CD14-positive monocyte (primary cell): ENCODE data around the gene CDH13. TPM values are rescaled to one million over a fixed set of nuclear protein-coding genes. Genes with fewer than 3 reads are reported as not detected.

Experiments
- DNase-seq, 3 donors: peaks; one replicate each; pipeline ENCODE4 v3.0.0-alpha.2; 2011 to 2022
- H2AFZ ChIP-seq: 2 replicates; pipeline ENCODE4 v1.6.0; 2012; ENCODE audit warnings: mild to moderate bottlenecking, low read depth, low read length, inconsistent platforms; ENCODE audit not compliant: insufficient read depth, poor library complexity, severe bottlenecking
- H3K27ac ChIP-seq, 2 donors: 1 replicate in 1 of 2; 2 replicates in 1 of 2; pipeline ENCODE4 v1.5.1; 2012 to 2013; ENCODE audit warnings: low read length in 2 of 2, control low read depth in 1 of 2, inconsistent platforms in 1 of 2, low read depth in 1 of 2, mild to moderate bottlenecking in 1 of 2
- H3K27me3 ChIP-seq, 2 donors: one replicate each; pipeline versions ENCODE4 v1.6.0 to v1.6.1; 2011 to 2013; ENCODE audit warnings: low read length in 2 of 2; ENCODE audit not compliant: control insufficient read depth in 2 of 2, insufficient read depth in 2 of 2
- H3K36me3 ChIP-seq, 2 donors: replicated peaks in 1 of 2; 1 replicate in 1 of 2; 2 replicates in 1 of 2; pipeline versions ENCODE4 v1.5.1 to v1.6.1; 2012 to 2013; ENCODE audit warnings: low read length in 2 of 2, control low read depth in 1 of 2, inconsistent platforms in 1 of 2, mild to moderate bottlenecking in 1 of 2; ENCODE audit not compliant: insufficient read depth in 2 of 2, control insufficient read depth in 1 of 2
- H3K4me1 ChIP-seq, 2 donors: 1 replicate in 1 of 2; 2 replicates in 1 of 2; pipeline versions ENCODE4 v1.5.1 to v1.6.1; 2012 to 2013; ENCODE audit warnings: low read length in 2 of 2, control low read depth in 1 of 2, inconsistent platforms in 1 of 2, mild to moderate bottlenecking in 1 of 2, moderate library complexity in 1 of 2; ENCODE audit not compliant: insufficient read depth in 2 of 2, control insufficient read depth in 1 of 2
- H3K4me2 ChIP-seq: replicated peaks from 2 replicates; pipeline ENCODE3; 2012; ENCODE audit warnings: low read length, moderate library complexity, mild to moderate bottlenecking; ENCODE audit not compliant: poor library complexity, severe bottlenecking; ENCODE audit errors: extremely low read depth
- H3K4me3 ChIP-seq, 3 experiments: fragments of 200-600 bp in 1 of 3; sonication (generic) in 1 of 3; replicated peaks in 1 of 3; 1 replicate in 2 of 3; 2 replicates in 1 of 3; pipeline ENCODE4 v1.5.1; 2011 to 2013; ENCODE audit warnings: low read length in 3 of 3, mild to moderate bottlenecking in 3 of 3, control low read depth in 2 of 3, low read depth in 2 of 3, inconsistent platforms in 1 of 3, moderate library complexity in 1 of 3
- H3K79me2 ChIP-seq: 2 replicates; pipeline ENCODE4 v1.6.0; 2012; ENCODE audit warnings: mild to moderate bottlenecking, control low read depth, inconsistent platforms, low read length, moderate library complexity; ENCODE audit not compliant: insufficient read depth
- H3K9ac ChIP-seq: 2 replicates; pipeline ENCODE4 v1.6.0; 2017; ENCODE audit warnings: low read length, mild to moderate bottlenecking; ENCODE audit not compliant: insufficient read depth, poor library complexity, severe bottlenecking
- H3K9me3 ChIP-seq, 2 donors: replicated peaks in 1 of 2; 1 replicate in 1 of 2; 2 replicates in 1 of 2; pipeline versions ENCODE4 v1.5.1 to v1.6.1; 2012 to 2013; ENCODE audit warnings: low read length in 2 of 2, control low read depth in 1 of 2; ENCODE audit not compliant: control insufficient read depth in 1 of 2, insufficient read depth in 1 of 2
- H4K20me1 ChIP-seq: 2 replicates; pipeline ENCODE4 v1.6.0; 2012; ENCODE audit warnings: mild to moderate bottlenecking, low read length, control low read depth, moderate library complexity; ENCODE audit not compliant: insufficient read depth
- H3K27ac Mint-ChIP-seq, 7 donors: one replicate each; pipeline ENCODE4 v1.8.0; 2020; ENCODE audit warnings: mild to moderate bottlenecking in 7 of 7, mixed read lengths in 7 of 7, moderate library complexity in 6 of 7, inconsistent platforms in 2 of 7
- H3K27me3 Mint-ChIP-seq, 3 donors: one replicate each; pipeline ENCODE4 v1.8.0; 2021 to 2022; ENCODE audit warnings: low read depth in 3 of 3, mild to moderate bottlenecking in 3 of 3, mixed read lengths in 3 of 3, moderate library complexity in 3 of 3, inconsistent platforms in 1 of 3
- H3K36me3 Mint-ChIP-seq, 2 donors: one replicate each; pipeline ENCODE4 v1.8.0; 2020; ENCODE audit warnings: mixed read lengths in 2 of 2, inconsistent platforms in 1 of 2, mild to moderate bottlenecking in 1 of 2
- H3K4me1 Mint-ChIP-seq: one replicate; pipeline ENCODE4 v1.8.0; 2020; ENCODE audit warnings: mild to moderate bottlenecking, mixed read lengths
- H3K4me3 Mint-ChIP-seq, 2 donors: one replicate each; pipeline ENCODE4 v1.8.0; 2020; ENCODE audit warnings: mild to moderate bottlenecking in 2 of 2, mixed read lengths in 2 of 2, moderate library complexity in 1 of 2
- H3K9me3 Mint-ChIP-seq, 7 donors: one replicate each; pipeline ENCODE4 v1.8.0; 2020 to 2022; ENCODE audit warnings: mixed read lengths in 7 of 7, mild to moderate bottlenecking in 6 of 7, moderate library complexity in 6 of 7, inconsistent platforms in 2 of 7
- WGBS: methylation state at CpG from one replicate; pipeline ENCODE4 v1.1.5; 2013; ENCODE audit warnings: missing lambda C conversion rate; ENCODE audit not compliant: insufficient coverage; 5-methylcytosine and 5-hydroxymethylcytosine counted together
- intact Hi-C, 2 donors: fragments of 100-400 bp; cut with micrococcal nuclease; formaldehyde crosslinking; loops; one replicate each; pipeline versions ENCODE4 v1.15.0 to v1.15.1; 2023
- polyA plus RNA-seq, 3 donors: library from polyadenylated mRNA; depleted of rRNA in 1 of 3; unstranded in 2 of 3; stranded (reverse) in 1 of 3; fragments of 300-500 nt in 2 of 3; fragments of >200 nt in 1 of 3; fragmentation: Illumina TruSeq in 2 of 3; gene quantifications; 1 replicate in 2 of 3; 2 replicates in 1 of 3; pipeline ENCODE4 v1.2.3, GENCODE V29; 2012 to 2021
- TF ChIP-seq, protein P1 (sequence below): fragments of 200-600 bp; IDR thresholded peaks from one replicate; pipeline ENCODE4 v1.8.0; 2022; ENCODE audit warnings: antibody characterized with exemption, mild to moderate bottlenecking

The CDH13 gene
- polyA plus RNA-seq, 3 donors = 0.13 to 0.19 TPM; not detected in 1

DNA sequence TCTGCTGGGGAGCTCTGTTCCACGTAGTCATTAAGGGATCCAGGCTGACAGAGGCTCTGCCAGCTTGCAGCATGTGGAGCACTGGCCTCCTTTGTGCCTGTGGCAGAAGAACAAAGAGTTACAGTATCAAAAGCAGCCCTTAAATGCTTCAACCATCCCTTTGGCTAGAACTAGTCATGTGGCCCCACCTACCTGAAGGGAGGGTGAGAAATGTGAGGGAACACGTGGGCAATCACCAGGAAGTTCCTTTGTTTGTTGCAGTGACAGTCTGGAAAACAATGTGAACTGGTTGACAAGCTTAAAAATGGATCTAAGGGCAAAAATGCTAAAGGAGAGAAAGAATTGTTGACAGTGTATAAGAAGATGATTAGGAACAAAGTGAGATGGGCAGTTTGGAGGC is 890.6 kb downstream of the CDH13 start:
- no peak for DNase-seq
- Mint-ChIP-seq H3K4me3 (no peak overlapping the region), H3K4me1 (no peaks in the 10 kb centered on the region), H3K9me3 (peaks cover 3 to 15% (median 8%) of the 10 kb centered on the region in 7 donors), H3K36me3 (no peaks in the 10 kb centered on the region), H3K27ac (no peak overlapping the region), H3K27me3 (peaks cover 0 to 2% (median 2%) of the 10 kb centered on the region in 3 donors)
- TF ChIP-seq, protein P1, sequence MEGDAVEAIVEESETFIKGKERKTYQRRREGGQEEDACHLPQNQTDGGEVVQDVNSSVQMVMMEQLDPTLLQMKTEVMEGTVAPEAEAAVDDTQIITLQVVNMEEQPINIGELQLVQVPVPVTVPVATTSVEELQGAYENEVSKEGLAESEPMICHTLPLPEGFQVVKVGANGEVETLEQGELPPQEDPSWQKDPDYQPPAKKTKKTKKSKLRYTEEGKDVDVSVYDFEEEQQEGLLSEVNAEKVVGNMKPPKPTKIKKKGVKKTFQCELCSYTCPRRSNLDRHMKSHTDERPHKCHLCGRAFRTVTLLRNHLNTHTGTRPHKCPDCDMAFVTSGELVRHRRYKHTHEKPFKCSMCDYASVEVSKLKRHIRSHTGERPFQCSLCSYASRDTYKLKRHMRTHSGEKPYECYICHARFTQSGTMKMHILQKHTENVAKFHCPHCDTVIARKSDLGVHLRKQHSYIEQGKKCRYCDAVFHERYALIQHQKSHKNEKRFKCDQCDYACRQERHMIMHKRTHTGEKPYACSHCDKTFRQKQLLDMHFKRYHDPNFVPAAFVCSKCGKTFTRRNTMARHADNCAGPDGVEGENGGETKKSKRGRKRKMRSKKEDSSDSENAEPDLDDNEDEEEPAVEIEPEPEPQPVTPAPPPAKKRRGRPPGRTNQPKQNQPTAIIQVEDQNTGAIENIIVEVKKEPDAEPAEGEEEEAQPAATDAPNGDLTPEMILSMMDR = no peak
- WGBS = 40% methylated on average over 2 of the region's 2 CpGs
- no peak overlapping the region for H3K27ac ChIP-seq
- H3K9me3 ChIP-seq = no peaks in the 10 kb centered on the region
- no peak overlapping the region for H3K4me2 ChIP-seq
- no peaks in the 10 kb centered on the region for H3K4me1 ChIP-seq
- H2AFZ ChIP-seq = no peak overlapping the region
- no peaks in the 10 kb centered on the region for H3K79me2 ChIP-seq
- H3K9ac ChIP-seq = no peak overlapping the region
- no peak overlapping the region for H3K4me3 ChIP-seq
- H4K20me1 ChIP-seq = no peaks in the 10 kb centered on the region
- intact Hi-C loops = no loop called here
- no peaks in the 10 kb centered on the region for H3K36me3 ChIP-seq
- H3K27me3 ChIP-seq = no peaks in the 10 kb centered on the region

DNA sequence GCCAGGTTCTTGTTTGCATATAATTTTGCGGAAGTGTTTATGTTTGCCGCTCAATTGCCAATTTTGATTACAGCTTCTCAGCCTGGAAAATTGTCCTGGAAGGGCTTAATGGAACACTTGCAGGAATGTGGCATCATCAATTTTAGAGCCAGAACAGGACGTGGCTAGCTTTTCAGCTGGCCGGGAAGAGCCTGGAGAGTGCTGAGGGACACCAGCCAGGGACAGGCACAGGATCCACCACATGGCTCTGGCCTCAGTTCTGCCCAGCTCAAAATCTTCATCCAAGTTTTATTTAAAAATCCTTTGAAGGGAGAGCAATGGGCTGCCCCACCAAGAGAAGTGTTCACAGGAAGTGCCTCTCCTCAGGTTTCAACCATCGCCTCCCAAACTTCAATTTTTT is 893.8 kb downstream of the CDH13 start:
- no peaks in the 10 kb centered on the region for H3K4me1 ChIP-seq
- no peak overlapping the region for H3K27ac ChIP-seq
- intact Hi-C loops = no loop called here
- H3K79me2 ChIP-seq = no peaks in the 10 kb centered on the region
- H3K4me3 Mint-ChIP-seq = no peak overlapping the region
- no peaks in the 10 kb centered on the region for H3K9me3 ChIP-seq
- H3K4me3 ChIP-seq = no peak overlapping the region
- no peaks in the 10 kb centered on the region for H3K27me3 ChIP-seq
- no peak overlapping the region for H3K4me2 ChIP-seq
- peaks cover 0 to 5% (median 2%) of the 10 kb centered on the region in 3 donors for H3K27me3 Mint-ChIP-seq
- no peak overlapping the region for H3K27ac Mint-ChIP-seq
- no peak for DNase-seq
- 88% methylated on average over 5 of the region's 5 CpGs for WGBS
- H3K36me3 ChIP-seq = no peaks in the 10 kb centered on the region
- peaks cover 3 to 15% (median 8%) of the 10 kb centered on the region in 7 donors for H3K9me3 Mint-ChIP-seq
- no peaks in the 10 kb centered on the region for H4K20me1 ChIP-seq
- TF ChIP-seq, protein P1 = no peak
- H3K36me3 Mint-ChIP-seq = no peaks in the 10 kb centered on the region
- no peak overlapping the region for H2AFZ ChIP-seq
- no peaks in the 10 kb centered on the region for H3K4me1 Mint-ChIP-seq
- no peak overlapping the region for H3K9ac ChIP-seq
